Pons (tissue), 1 donor: ENCODE data around the gene RASSF9.

Source experiments
- DNase-seq: peaks from one replicate; pipeline ENCODE4 v3.0.0-alpha.2; 2016; ENCODE audit warnings: low spot score

RASSF9 gene

DNA sequence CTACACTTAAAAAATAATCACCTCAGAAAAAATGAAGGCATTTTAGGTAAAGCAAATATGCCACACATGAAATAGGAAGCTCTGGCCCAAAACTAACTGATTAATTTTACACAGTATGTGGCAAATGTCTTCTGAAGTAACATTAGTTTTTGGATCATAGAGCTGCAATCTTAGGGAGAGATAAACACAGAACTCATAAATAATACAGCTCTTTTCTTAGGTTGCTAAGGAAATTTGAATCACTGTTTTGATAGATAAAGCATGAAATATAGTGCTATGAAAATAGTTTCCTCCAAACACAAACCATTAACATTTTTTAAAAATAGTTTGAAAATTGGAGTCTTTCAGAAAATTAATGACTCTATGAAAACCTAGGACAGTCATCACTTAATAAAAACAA, 15.0 kb downstream of the RASSF9 start:
- no peak for DNase-seq

GRCh38 chr12:85820101-85820500, 16.1 kb downstream of the RASSF9 start:
- no peak for DNase-seq

GRCh38 chr12:85814741-85815140, 21.5 kb downstream of the RASSF9 start:
- no peak for DNase-seq

- no peak for DNase-seq
Measured at GRCh38 chr12:85814071-85814470, 22.1 kb downstream of the RASSF9 start.

DNA sequence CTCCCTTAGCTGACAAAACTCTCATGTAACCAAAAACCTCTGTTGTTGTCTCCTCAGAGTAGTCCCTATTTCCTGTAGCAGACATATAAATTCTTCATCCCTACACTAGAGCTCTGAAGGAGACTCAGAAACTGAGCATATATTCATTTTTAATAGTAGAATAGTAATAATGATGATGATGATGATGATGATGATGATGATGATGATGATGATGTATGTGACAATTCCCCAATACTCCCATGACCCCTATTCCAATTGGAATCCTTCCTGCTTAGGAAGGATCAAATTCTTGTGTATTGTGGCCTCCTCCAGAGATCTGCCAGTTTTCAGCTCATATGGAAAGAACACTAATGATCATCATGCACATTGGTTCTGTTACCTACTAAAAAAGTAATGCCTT, 26.7 kb downstream of the RASSF9 start:
- DNase-seq: no peak

- no peak for DNase-seq
Measured at GRCh38 chr12:85807730-85808129, 28.5 kb downstream of the RASSF9 start.

DNA sequence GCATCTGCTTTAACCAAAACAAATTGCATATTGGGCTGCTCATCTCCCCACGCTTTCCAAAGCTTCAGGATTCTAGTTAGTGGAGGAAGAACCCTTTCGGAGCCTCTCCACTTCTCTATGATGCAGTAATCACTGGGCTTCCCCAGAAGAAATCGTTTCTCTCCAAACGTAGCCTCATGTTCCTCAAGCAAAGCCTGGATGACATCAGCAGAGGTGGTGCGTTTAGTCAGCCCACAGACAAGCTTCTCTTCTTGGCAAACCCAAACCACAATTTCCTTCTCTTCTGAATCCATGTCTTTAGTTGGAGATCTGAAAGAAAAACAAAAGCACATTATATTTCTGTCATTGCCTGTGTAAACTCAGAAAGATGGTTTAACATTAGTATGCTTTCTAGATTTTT, 30.6 kb downstream of the RASSF9 start:
- no peak for DNase-seq

GRCh38 chr12:85804663-85805062, 31.5 kb downstream of the RASSF9 start:
- no peak for DNase-seq

DNA sequence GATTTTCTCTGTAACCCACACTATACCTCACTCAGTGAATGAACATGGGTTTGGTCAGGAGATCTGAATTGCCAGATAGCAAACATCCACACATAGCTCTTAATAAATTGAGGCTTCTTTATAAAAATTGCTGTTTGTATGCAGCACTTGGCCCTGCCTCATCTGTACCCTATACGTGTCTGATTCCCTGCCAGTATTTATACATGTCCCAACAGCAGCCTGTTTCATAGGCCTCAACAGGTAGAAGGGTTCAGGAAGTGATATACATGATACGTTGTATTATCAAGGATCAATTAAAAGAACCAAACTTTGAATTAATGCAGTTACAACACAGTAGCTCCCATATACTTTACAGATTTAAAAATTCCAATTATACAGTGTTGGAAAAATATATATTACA, 32.3 kb downstream of the RASSF9 start:
- DNase-seq: no peak

GRCh38 chr12:85803231-85803630, 33.0 kb downstream of the RASSF9 start:
- DNase-seq: no peak

GRCh38 chr12:85798122-85798521, 38.1 kb downstream of the RASSF9 start:
- DNase-seq: no peak

DNA sequence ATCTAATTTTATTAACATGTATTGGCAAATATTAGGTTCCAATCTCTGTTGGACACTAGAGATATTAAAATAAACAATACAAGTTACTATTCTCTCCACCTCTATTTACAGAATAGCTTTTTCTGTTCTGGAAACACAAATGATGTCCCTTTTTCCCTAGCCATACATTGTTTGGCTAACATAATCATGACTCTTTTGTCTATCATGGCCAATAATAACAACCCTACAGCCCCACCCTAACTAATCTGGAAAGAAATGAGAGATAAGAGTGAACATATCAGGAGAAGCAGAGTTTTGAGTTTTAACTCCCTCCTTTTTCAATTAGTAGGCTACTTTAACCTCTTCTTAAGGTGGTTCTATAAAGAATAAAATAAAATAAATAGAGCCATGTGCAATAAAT, 40.2 kb downstream of the RASSF9 start:
- no peak for DNase-seq

GRCh38 chr12:85794531-85794930, 41.7 kb downstream of the RASSF9 start:
- no peak for DNase-seq

DNA sequence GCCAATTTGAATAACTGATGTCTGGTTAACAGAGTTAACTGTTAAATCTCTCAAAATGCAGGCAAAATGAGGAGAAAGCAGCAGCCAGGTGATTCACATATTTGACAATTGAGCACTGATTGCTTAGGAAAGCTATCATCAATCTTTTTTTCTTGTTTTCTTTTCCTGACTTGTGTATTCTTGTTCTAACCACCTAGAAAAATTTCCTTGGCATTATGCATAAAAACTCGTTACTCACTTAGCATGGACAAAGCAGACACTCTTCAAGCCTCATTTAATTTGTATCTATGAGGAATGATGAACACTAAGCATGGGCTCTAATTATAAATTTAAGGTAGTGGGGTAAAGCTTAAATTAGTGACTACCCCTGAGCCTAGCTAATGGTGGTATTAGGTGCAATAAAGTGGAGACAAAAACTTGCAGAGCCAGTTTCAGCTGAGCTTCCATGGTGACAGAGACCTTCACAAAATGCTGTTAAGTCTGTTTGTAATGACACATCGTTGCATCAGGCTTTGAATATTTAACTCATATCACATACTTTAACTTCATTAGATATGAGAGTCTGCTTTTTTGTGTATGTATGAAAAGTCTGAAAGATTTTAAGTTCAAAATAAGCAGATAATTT, 52.0 kb downstream of the RASSF9 start:
- DNase-seq: no peak

GRCh38 chr12:85782711-85783110, 53.5 kb downstream of the RASSF9 start:
- DNase-seq: no peak

DNA sequence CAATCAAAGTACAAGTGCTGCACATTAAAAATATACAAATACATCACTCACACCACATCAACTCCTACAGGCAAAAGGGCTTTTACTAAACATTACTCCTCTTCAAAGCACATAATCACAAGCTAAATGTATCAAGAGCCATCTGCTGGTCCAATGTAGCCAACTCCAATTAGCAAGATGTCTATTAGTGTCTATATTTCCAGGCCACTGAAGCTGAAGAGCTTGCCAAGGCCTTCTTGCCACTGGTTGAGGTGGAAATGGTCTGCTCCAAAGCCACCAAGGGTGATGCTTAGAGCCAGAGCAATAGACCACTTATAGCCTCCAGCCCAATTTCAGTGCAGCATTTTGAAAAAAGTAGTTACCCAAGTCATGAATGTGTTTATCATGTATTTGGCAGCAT, 54.4 kb downstream of the RASSF9 start:
- DNase-seq: no peak

GRCh38 chr12:85779768-85780167, 56.4 kb downstream of the RASSF9 start:
- no peak for DNase-seq

- no peak for DNase-seq
Measured at GRCh38 chr12:85775091-85775490, 61.1 kb downstream of the RASSF9 start.

DNA sequence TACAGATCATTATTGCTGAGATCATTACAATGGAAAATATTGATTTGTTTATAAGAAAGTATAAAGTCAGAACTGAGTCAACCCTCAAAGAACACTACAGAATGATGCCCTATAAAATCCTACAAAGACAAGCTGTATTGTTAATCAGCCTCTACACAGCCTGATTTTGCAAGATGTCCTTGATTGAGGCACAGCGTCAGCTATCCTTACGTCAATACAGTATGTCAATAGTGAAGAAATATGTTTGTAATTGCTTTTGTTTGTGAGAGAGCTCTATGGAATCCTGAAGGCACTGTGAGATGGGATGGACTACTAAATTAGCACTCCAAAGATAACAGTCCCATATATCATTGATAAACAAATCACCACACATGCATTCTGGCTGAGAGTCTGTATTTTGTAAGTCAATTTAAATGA, 70.7 kb downstream of the RASSF9 start:
- DNase-seq: no peak

DNA sequence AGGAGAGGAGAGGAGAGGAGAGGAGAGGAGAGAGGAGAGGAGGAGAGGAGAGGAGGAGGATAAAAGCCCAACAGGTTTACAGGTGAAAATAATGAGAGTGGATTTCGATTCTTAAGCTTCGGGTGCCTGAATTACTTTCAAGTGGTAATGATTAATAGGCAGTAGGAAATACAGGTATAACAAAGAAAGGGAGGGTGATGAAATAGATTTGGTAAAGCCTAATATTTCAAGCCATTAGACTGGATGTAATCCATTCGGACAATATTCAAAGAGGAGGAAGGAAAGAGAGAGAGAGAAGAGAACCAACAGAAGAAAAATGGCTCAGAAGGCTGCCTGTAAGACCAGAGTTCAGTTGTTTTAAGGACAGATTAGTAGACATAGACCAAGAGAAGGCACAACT, 76.6 kb downstream of the RASSF9 start:
- DNase-seq: no peak

DNA sequence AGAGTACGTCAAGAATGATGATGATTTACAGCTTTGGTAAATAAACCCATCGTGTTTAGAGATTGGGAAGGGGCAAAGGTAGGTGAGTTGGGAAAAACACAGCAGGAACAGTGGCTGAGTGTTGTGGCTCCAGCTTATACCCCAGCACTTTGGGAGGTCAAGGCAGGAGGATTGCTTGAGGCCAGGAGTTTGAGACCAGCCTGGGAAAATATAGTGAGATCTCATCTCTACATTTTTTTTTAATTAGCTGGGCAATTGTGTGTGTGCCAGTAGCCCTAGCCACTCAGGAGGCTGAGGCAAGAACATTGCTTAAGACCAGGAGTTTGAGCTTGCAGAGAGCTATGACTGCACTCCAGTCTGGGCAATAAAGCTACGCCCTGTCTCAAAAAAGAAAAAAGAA, 77.1 kb downstream of the RASSF9 start:
- no peak for DNase-seq

- DNase-seq: no peak
Measured at GRCh38 chr12:85755760-85756159, 80.4 kb downstream of the RASSF9 start.
